Tibial artery (tissue), 4 donors: Measurements from ENCODE around the gene KCNQ1.

Experiments
- DNase-seq, 2 donors: peaks; one replicate each; pipeline ENCODE4 v3.0.0-alpha.2; 2019
- H3K27ac ChIP-seq, 2 donors: fragments of 200-600 bp; sonication (generic) in 1 of 2; 1 replicate in 1 of 2; 2 replicates in 1 of 2; pipeline ENCODE4 v1.5.1; 2018 to 2019; ENCODE audit warnings: mild to moderate bottlenecking in 1 of 2
- H3K27me3 ChIP-seq, 2 donors: fragments of 200-600 bp; sonication (generic) in 1 of 2; one replicate each; pipeline versions ENCODE4 v1.5.1 to v1.6.0; 2016 to 2019
- H3K36me3 ChIP-seq, 3 donors: fragments of 200-600 bp; sonication (generic) in 2 of 3; one replicate each; pipeline ENCODE4 v1.5.1; 2016 to 2019; ENCODE audit warnings: mild to moderate bottlenecking in 2 of 3
- H3K4me1 ChIP-seq, 4 donors: fragments of 200-600 bp; sonication (generic) in 2 of 4; 1 replicate in 3 of 4; 2 replicates in 1 of 4; pipeline ENCODE4 v1.5.1; 2016 to 2019
- H3K4me3 ChIP-seq, 2 donors: fragments of 200-600 bp; sonication (generic) in 1 of 2; 1 replicate in 1 of 2; 2 replicates in 1 of 2; pipeline ENCODE4 v1.5.1; 2018 to 2019; ENCODE audit warnings: mild to moderate bottlenecking in 2 of 2
- H3K9me3 ChIP-seq, 3 donors: fragments of 200-600 bp; sonication (generic) in 1 of 3; one replicate each; pipeline ENCODE4 v1.5.1; 2016 to 2019
- intact Hi-C: fragments of 100-400 bp; cut with DNase I; formaldehyde crosslinking; loops from one replicate; pipeline ENCODE4 v1.15.0; 2023; ENCODE audit warnings: low total_unique reads
- TF ChIP-seq, protein P1 (sequence below), 2 experiments: fragments of 200-600 bp in 1 of 2; fragments of 450-650 bp in 1 of 2; IDR thresholded peaks; one replicate each; pipeline ENCODE4 v1.5.1; 2017 to 2019; ENCODE audit warnings: antibody characterized with exemption in 2 of 2, mild to moderate bottlenecking in 1 of 2, moderate library complexity in 1 of 2

The KCNQ1 gene

DNA sequence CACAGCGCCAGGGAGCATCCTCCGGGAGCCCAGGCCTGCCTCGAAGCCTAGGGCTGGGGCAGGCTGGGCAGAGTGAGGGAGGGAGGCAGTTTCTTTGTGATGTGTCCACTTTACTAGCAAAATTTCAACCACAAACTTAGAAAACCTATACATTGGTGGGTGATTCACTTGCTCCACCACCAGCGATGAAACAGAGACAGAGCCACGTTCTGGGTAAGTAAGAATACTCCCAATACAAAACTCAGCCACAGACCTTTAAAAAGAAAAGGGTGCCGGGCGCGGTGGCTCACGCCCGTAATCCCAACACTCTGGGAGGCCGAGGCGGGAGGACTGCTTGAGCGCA, 418.4 kb downstream of the KCNQ1 start:
- H3K27ac ChIP-seq = no peak overlapping the region
- peaks cover 0 to 12% (median 8%) of the 10 kb centered on the region in 4 donors for H3K4me1 ChIP-seq
- DNase-seq = no peak
- intact Hi-C loops = no loop called here
- H3K4me3 ChIP-seq = no peak overlapping the region
- TF ChIP-seq, protein P1, sequence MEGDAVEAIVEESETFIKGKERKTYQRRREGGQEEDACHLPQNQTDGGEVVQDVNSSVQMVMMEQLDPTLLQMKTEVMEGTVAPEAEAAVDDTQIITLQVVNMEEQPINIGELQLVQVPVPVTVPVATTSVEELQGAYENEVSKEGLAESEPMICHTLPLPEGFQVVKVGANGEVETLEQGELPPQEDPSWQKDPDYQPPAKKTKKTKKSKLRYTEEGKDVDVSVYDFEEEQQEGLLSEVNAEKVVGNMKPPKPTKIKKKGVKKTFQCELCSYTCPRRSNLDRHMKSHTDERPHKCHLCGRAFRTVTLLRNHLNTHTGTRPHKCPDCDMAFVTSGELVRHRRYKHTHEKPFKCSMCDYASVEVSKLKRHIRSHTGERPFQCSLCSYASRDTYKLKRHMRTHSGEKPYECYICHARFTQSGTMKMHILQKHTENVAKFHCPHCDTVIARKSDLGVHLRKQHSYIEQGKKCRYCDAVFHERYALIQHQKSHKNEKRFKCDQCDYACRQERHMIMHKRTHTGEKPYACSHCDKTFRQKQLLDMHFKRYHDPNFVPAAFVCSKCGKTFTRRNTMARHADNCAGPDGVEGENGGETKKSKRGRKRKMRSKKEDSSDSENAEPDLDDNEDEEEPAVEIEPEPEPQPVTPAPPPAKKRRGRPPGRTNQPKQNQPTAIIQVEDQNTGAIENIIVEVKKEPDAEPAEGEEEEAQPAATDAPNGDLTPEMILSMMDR (IDR thresholded peaks at IDR 0.05) = no peak
- H3K27me3 ChIP-seq = peaks cover 0 to 56% of the 10 kb centered on the region in 2 donors
- no peaks in the 10 kb centered on the region for H3K36me3 ChIP-seq
- no peaks in the 10 kb centered on the region for H3K9me3 ChIP-seq

DNA sequence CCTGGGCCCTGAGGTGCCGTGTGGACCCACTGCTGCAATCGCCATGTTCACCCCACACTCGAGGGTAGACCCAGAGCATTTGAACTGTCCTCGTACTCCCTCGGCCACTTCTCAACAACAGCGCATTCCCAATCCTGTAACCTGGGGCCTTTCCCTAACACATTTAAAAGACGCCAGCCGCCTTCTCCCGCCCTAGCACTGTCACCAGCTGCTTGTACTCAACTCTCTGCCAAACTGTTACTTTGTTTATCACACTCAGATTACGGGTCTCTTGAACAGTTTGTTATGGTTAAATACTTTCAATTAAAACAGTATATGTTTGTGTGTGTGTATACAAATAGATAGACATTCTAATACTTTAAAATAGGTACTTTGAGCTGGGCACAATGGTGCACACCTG, 420.1 kb downstream of the KCNQ1 start:
- Histone ChIP-seq H3K36me3 (no peaks in the 10 kb centered on the region), H3K9me3 (no peaks in the 10 kb centered on the region), H3K27me3 (peaks cover 0 to 72% of the 10 kb centered on the region in 2 donors), H3K4me1 (peaks cover 0 to 16% (median 8%) of the 10 kb centered on the region in 4 donors), H3K4me3 (no peak overlapping the region), H3K27ac (no peak overlapping the region)
- intact Hi-C loops = no loop called here
- no peak for DNase-seq
- TF ChIP-seq, protein P1 (IDR thresholded peaks at IDR 0.05) = no peak

DNA sequence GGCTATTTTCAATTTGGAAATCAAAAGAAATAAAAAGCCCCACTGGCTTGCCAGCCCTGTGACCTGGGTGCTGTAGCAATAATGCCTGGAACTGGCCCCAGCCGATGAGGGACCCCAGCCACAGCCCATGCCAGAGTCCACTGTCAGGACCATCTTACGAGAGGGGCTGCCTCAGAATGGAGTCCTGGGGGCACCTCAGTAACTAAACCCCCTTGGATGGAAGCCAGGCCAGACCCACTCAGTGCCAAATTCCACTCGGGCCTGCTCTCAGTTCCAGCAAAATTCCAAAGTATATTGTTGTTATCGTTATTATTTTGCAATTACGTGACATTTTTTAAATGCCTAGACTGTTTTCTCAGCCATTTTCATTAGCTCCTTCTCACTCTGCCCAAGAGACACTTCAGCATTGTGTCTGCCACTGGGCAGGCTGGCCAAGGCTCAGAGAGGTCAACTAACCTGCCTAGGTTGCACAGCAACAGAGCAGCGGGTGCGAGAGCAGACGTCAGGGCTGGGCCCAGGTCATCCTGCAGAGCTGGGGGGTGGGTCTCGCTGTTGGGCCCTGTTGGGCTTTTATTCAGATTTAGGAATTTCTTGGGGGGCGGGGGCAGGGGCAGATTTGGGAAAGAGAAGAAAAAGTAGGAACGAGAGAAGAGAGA, 421.2 kb downstream of the KCNQ1 start:
- H3K36me3 ChIP-seq = no peaks in the 10 kb centered on the region
- intact Hi-C loops = no loop called here
- H3K27ac ChIP-seq = no peak overlapping the region
- H3K4me3 ChIP-seq = no peak overlapping the region
- H3K4me1 ChIP-seq = peaks cover 0 to 21% (median 8%) of the 10 kb centered on the region in 4 donors
- H3K9me3 ChIP-seq = no peaks in the 10 kb centered on the region
- H3K27me3 ChIP-seq = peaks cover 0 to 79% of the 10 kb centered on the region in 2 donors
- no peak for DNase-seq
- TF ChIP-seq, protein P1 (IDR thresholded peaks at IDR 0.05) = no peak

DNA sequence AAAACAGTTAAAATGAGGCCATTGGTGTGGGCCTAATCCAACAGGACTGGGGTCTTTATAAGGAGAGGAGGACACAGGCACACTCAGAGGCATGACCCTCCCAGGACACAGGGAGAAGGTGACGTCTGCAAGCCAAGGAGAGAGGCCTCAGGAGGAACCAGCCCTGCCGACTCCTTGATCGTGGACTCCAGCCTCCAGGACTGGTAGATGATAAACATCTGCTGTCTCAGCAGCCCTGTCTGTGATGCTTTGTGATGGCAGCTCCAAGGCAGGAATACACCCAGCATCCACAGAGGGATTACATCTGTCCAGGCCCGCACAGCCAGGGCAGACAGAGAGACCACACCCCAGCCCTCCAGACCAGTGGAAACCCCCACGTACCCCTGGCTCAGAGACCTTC, 422.3 kb downstream of the KCNQ1 start:
- Histone ChIP-seq H3K27me3 (peaks cover 0 to 76% of the 10 kb centered on the region in 2 donors), H3K4me1 (peaks cover 0 to 21% (median 8%) of the 10 kb centered on the region in 4 donors), H3K9me3 (no peaks in the 10 kb centered on the region), H3K4me3 (no peak overlapping the region), H3K36me3 (no peaks in the 10 kb centered on the region), H3K27ac (no peak overlapping the region)
- intact Hi-C loops = no loop called here
- DNase-seq = no peak
- TF ChIP-seq, protein P1 (IDR thresholded peaks at IDR 0.05) = no peak

DNA sequence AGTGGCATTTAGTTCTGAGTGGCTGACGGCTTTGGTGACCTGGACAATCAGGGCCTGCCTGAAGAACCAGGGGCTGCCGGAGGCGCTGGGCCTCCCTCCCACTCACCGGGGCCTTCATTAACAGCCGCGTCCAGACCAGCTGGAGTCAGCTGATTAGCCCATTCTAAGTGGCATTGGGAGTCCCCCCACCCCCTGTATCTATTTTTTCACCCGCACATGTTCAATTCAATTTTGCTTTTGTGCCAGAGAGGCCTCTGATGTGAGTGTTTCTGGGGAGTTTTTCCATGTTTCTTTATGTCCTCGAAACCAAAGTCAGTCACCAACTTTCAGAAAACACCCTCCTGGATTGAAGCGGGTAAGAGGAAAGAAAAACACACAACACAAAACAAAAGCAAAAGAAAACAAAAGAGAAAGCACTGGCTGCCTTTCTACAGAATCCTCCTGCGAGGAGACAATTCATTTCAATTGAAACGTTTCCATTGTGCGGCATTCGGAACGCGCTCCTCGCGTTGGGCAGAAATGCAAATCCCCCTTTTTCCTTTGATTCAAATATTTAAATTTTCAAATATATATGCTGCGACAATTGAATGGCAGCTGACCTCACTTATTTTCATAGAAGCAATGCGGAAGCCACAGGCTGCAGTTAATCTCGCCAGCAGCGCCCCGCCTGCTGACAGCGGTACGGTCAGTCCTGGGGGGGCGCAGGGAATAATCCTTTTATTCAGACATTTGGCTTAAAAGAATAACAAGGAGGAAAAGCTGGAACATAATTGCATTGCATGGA, 423.1 kb downstream of the KCNQ1 start:
- Histone ChIP-seq H3K4me1 (peaks cover 0 to 14% (median 1%) of the 10 kb centered on the region in 4 donors), H3K27ac (no peak overlapping the region), H3K27me3 (peaks cover 0 to 74% of the 10 kb centered on the region in 2 donors), H3K9me3 (no peaks in the 10 kb centered on the region), H3K36me3 (no peaks in the 10 kb centered on the region), H3K4me3 (peak overlapping the region in 1 of 2 donors; percentile 12)
- TF ChIP-seq, protein P1 (IDR thresholded peaks at IDR 0.05) = no peak
- DNase-seq = no peak
- intact Hi-C loops = no loop called here
